Neural cell (in vitro differentiated cells): Measurements from ENCODE around the gene BRIP1. TPM values are rescaled to one million over a fixed set of nuclear protein-coding genes. Genes with fewer than 3 reads are reported as not detected.

Experiments
- H2AFZ ChIP-seq: fragments of 200-600, 300-800 bp; sonication (generic), shearing (Covaris generic); 2 replicates; pipeline ENCODE4 v1.6.0; 2014; ENCODE audit warnings: low read depth, mild to moderate bottlenecking, antibody characterized with exemption, low read length, moderate library complexity
- H3F3A ChIP-seq: fragments of 200-600 bp; shearing (Covaris generic); 2 replicates; pipeline ENCODE4 v1.6.1; 2016; ENCODE audit warnings: mild to moderate bottlenecking, moderate library complexity, mixed read lengths, antibody characterized with exemption, low read length; ENCODE audit not compliant: insufficient read depth, poor library complexity, severe bottlenecking
- H3K27ac ChIP-seq: fragments of 200-600, 300-800 bp; sonication (generic), shearing (Covaris generic); 2 replicates; pipeline ENCODE4 v1.5.1; 2014; ENCODE audit warnings: mild to moderate bottlenecking, low read length, moderate library complexity
- H3K27me3 ChIP-seq: fragments of 300-800, 200-600 bp; sonication (generic), shearing (Covaris generic); 2 replicates; pipeline ENCODE4 v1.6.0; 2014; ENCODE audit warnings: mild to moderate bottlenecking, low read depth, low read length, moderate library complexity; ENCODE audit not compliant: insufficient read depth
- H3K36me3 ChIP-seq: fragments of 300-800, 200-600 bp; sonication (generic), shearing (Covaris generic); 2 replicates; pipeline ENCODE4 v1.5.1; 2014; ENCODE audit warnings: mild to moderate bottlenecking, antibody characterized with exemption, low read length, moderate library complexity; ENCODE audit not compliant: insufficient read depth
- H3K4me2 ChIP-seq: fragments of 300-800, 200-600 bp; sonication (generic), shearing (Covaris generic); 2 replicates; pipeline ENCODE4 v1.6.0; 2014; ENCODE audit warnings: mild to moderate bottlenecking, low read length
- H3K4me3 ChIP-seq: fragments of 300-800, 200-600 bp; sonication (generic), shearing (Covaris generic); 2 replicates; pipeline ENCODE4 v1.5.1; 2014; ENCODE audit warnings: mild to moderate bottlenecking, low read length, moderate library complexity
- H3K79me2 ChIP-seq: fragments of 200-600 bp; shearing (Covaris generic); replicated peaks from 2 replicates; pipeline ENCODE4 v1.6.0; 2014; ENCODE audit warnings: mild to moderate bottlenecking, low read length, moderate library complexity; ENCODE audit not compliant: insufficient read depth
- H3K9ac ChIP-seq: fragments of 300-800, 200-600 bp; sonication (generic), shearing (Covaris generic); 2 replicates; pipeline ENCODE4 v1.6.1; 2016; ENCODE audit warnings: mild to moderate bottlenecking, low read length, mixed read lengths
- H3K9me2 ChIP-seq: fragments of 200-600 bp; shearing (Covaris generic); 2 replicates; pipeline ENCODE4 v1.6.1; 2016; ENCODE audit warnings: mild to moderate bottlenecking, low read length, mixed read lengths; ENCODE audit not compliant: insufficient read depth
- H3K9me3 ChIP-seq: fragments of 200-600, 300-800 bp; sonication (generic), shearing (Covaris generic); 2 replicates; pipeline ENCODE4 v1.6.1; 2016; ENCODE audit warnings: mild to moderate bottlenecking, mixed run types, low read length, moderate library complexity, mixed read lengths
- H4K20me1 ChIP-seq: fragments of 200-600 bp; shearing (Covaris generic); 2 replicates; pipeline ENCODE4 v1.6.1; 2016; ENCODE audit warnings: mild to moderate bottlenecking, mixed run types; ENCODE audit not compliant: insufficient read depth
- CTCF ChIP-seq: fragments of 450-650 bp; IDR thresholded peaks from 2 replicates; pipeline ENCODE4 v1.5.1; 2014; ENCODE audit warnings: antibody characterized with exemption, mild to moderate bottlenecking, moderate library complexity; ENCODE audit not compliant: poor library complexity, severe bottlenecking
- EP300 ChIP-seq: fragments of 450-650 bp; conservative IDR thresholded peaks from 2 replicates; pipeline ENCODE4 v1.6.1; 2014; ENCODE audit warnings: antibody characterized with exemption, mild to moderate bottlenecking, moderate library complexity; ENCODE audit not compliant: poor library complexity, severe bottlenecking
- EZH2 ChIP-seq: fragments of 200-600, 300-800 bp; shearing (Covaris generic), sonication (generic); IDR thresholded peaks from 2 replicates; pipeline ENCODE4 v1.6.1; 2014; ENCODE audit warnings: antibody characterized with exemption, low read length, borderline replicate concordance, mild to moderate bottlenecking; ENCODE audit not compliant: insufficient read depth, poor library complexity, severe bottlenecking
- MXI1 ChIP-seq: fragments of 450-650 bp; conservative IDR thresholded peaks from 2 replicates; pipeline ENCODE4 v1.6.1; 2014; ENCODE audit warnings: antibody characterized with exemption, mild to moderate bottlenecking; ENCODE audit not compliant: poor library complexity, severe bottlenecking
- POLR2AphosphoS5 ChIP-seq: IDR thresholded peaks from 2 replicates; pipeline ENCODE4 v1.6.1; 2012
- RAD21 ChIP-seq: fragments of 450-650 bp; conservative IDR thresholded peaks from 2 replicates; pipeline ENCODE4 v1.6.1; 2014; ENCODE audit warnings: antibody characterized with exemption, mild to moderate bottlenecking, moderate library complexity
- REST ChIP-seq: IDR thresholded peaks from 2 replicates; pipeline ENCODE4 v1.6.1; 2012; ENCODE audit warnings: borderline replicate concordance
- SMC3 ChIP-seq: fragments of 450-650 bp; conservative IDR thresholded peaks from 2 replicates; pipeline ENCODE4 v1.6.1; 2014; ENCODE audit warnings: antibody characterized with exemption, mild to moderate bottlenecking, moderate library complexity; ENCODE audit not compliant: poor library complexity
- TAF1 ChIP-seq: IDR thresholded peaks from 2 replicates; pipeline ENCODE4 v1.6.1; 2012; ENCODE audit warnings: low read depth
- polyA plus RNA-seq: library from polyadenylated mRNA; depleted of rRNA; stranded (reverse); fragments of >200 nt; gene quantifications from 2 replicates; pipeline ENCODE4 v1.2.3, GENCODE V29; 2014

BRIP1 gene
- polyA plus RNA-seq, 1 donor from 2014 or later, result 0.47 TPM

DNA sequence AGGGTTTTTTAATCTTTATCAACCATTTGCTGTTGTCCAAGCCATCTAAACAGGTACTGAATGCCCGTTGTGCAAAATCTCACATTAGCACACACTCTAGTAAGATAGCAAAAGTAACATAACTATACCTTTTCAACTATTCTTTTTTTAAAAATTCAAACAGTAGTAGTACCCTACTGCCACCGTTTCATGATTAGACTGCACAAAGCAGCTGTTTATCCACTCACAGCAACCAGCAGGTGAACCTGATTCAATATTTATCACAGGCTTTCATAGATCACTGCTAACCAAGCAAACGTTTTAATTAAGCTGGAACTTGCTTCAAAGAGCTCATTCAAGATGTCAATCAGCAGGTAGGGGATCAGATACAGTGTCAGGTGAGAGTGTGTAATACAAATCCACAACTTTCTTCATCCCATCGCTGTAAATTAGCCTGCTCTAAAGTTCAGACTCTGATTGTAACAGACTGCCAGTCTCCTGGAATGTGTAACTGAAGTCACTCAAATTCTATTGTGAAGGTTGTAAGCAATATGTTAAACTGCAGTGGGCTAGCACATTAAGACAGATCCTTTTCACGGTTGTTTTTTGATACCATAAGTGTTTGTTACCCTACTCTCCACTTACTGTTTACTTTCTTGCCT is 47.3 kb downstream of the BRIP1 start:
- Histone ChIP-seq H3K9ac (no peak overlapping the region), H3K4me3 (no peak overlapping the region), H3K27me3 (no peaks in the 10 kb centered on the region), H3K9me3 (no peaks in the 10 kb centered on the region), H3K79me2 (no peaks in the 10 kb centered on the region), H3K36me3 (no peaks in the 10 kb centered on the region), H3K4me2 (no peak overlapping the region), H3K9me2 (no peaks in the 10 kb centered on the region), H4K20me1 (no peaks in the 10 kb centered on the region), H2AFZ (no peak overlapping the region), H3F3A (no peaks in the 10 kb centered on the region), H3K27ac (no peak overlapping the region)
- no peak for TF ChIP-seq EZH2

- Histone ChIP-seq H3K4me3 (no peak overlapping the region), H3K9ac (no peak overlapping the region), H3K27me3 (no peaks in the 10 kb centered on the region), H2AFZ (no peak overlapping the region), H3K79me2 (no peaks in the 10 kb centered on the region), H3K9me3 (no peaks in the 10 kb centered on the region), H3K36me3 (no peaks in the 10 kb centered on the region), H3F3A (no peaks in the 10 kb centered on the region), H3K9me2 (no peaks in the 10 kb centered on the region), H4K20me1 (no peaks in the 10 kb centered on the region), H3K27ac (no peak overlapping the region), H3K4me2 (no peak overlapping the region)
- TF ChIP-seq EP300 (no peak), SMC3 (no peak), EZH2 (no peak), MXI1 (no peak), REST (no peak), POLR2AphosphoS5 (no peak), RAD21 (no peak), CTCF (no peak), TAF1 (no peak)
Measured at GRCh38 chr17:61814485-61814884, 48.8 kb downstream of the BRIP1 start.

DNA sequence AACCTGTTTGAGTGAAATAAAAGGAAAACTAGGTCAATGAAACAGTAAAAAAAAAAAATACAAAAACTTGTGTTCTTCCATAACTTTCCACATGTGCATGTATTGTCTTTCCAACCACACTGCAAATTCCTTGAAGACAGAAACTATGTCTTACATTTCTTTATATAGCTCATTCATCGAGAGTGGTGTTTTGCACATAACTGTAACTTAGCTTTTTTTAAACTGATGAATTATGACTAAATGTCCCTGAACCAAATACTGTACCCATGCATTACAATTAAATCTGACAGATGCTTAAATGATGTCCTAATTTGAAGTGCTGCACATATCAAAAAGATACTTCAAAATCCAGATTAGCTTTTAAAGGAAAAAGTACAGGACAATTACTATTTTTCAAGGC is 50.1 kb downstream of the BRIP1 start:
- Histone ChIP-seq H3K4me3 (no peak overlapping the region), H2AFZ (no peak overlapping the region), H3F3A (no peaks in the 10 kb centered on the region), H3K4me2 (no peak overlapping the region), H3K27me3 (no peaks in the 10 kb centered on the region), H3K9me2 (no peaks in the 10 kb centered on the region), H3K36me3 (no peaks in the 10 kb centered on the region), H3K79me2 (no peaks in the 10 kb centered on the region), H4K20me1 (no peaks in the 10 kb centered on the region), H3K27ac (no peak overlapping the region), H3K9me3 (no peaks in the 10 kb centered on the region), H3K9ac (no peak overlapping the region)
- TF ChIP-seq EZH2 (no peak), MXI1 (no peak), RAD21 (no peak), EP300 (no peak), TAF1 (no peak), CTCF (no peak), REST (no peak), POLR2AphosphoS5 (no peak), SMC3 (no peak)
